Loucy (cell line): ENCODE measurements around the gene CPSF7.

Experiments used
- H2AFZ ChIP-seq: fragments of 200-600 bp; sonication (generic); 2 replicates; pipeline ENCODE4 v1.6.0; 2016; ENCODE audit warnings: antibody characterized with exemption, mild to moderate bottlenecking, low read length, moderate library complexity
- H3F3A ChIP-seq: fragments of 200-600 bp; 2 replicates; pipeline ENCODE4 v1.6.0; 2016; ENCODE audit warnings: antibody characterized with exemption, low read depth, mild to moderate bottlenecking
- H3K27me3 ChIP-seq: fragments of 200-600 bp; sonication (generic); 2 replicates; pipeline ENCODE4 v1.6.1; 2014; ENCODE audit warnings: low read length, mild to moderate bottlenecking; ENCODE audit not compliant: insufficient read depth, poor library complexity, severe bottlenecking
- H3K36me3 ChIP-seq: fragments of 200-600 bp; sonication (generic); 2 replicates; pipeline ENCODE4 v1.6.1; 2016; ENCODE audit warnings: low read length; ENCODE audit not compliant: insufficient read depth
- H3K4me1 ChIP-seq: fragments of 200-600 bp; sonication (generic); 2 replicates; pipeline ENCODE4 v1.5.1; 2014; ENCODE audit warnings: low read length, mild to moderate bottlenecking; ENCODE audit not compliant: insufficient read depth, poor library complexity, severe bottlenecking
- H3K4me2 ChIP-seq: fragments of 200-600 bp; sonication (generic); 2 replicates; pipeline ENCODE4 v1.6.0; 2014; ENCODE audit warnings: antibody characterized with exemption, low read length, low read depth, mild to moderate bottlenecking; ENCODE audit not compliant: poor library complexity, severe bottlenecking
- H3K4me3 ChIP-seq: fragments of 200-600 bp; sonication (generic); 2 replicates; pipeline ENCODE4 v1.5.1; 2014; ENCODE audit warnings: low read length, mild to moderate bottlenecking, mixed read lengths; ENCODE audit not compliant: poor library complexity, severe bottlenecking
- H3K79me2 ChIP-seq: fragments of 200-600 bp; sonication (generic); 2 replicates; pipeline ENCODE4 v1.6.1; 2014; ENCODE audit warnings: low read length; ENCODE audit not compliant: insufficient read depth
- H3K9ac ChIP-seq: fragments of 200-600 bp; sonication (generic); 2 replicates; pipeline ENCODE4 v1.6.0; 2014; ENCODE audit warnings: mild to moderate bottlenecking, low read depth, low read length, moderate library complexity; ENCODE audit not compliant: poor library complexity, severe bottlenecking
- H3K9me2 ChIP-seq: fragments of 200-600 bp; sonication (generic); replicated peaks from 2 replicates; pipeline ENCODE4 v1.6.1; 2016; ENCODE audit warnings: low read depth, low read length, mixed read lengths
- H3K9me3 ChIP-seq: fragments of 200-600 bp; sonication (generic); 2 replicates; pipeline ENCODE4 v1.6.1; 2014; ENCODE audit warnings: mild to moderate bottlenecking, antibody characterized with exemption, low read length, low read depth; ENCODE audit not compliant: insufficient read depth
- H4K20me1 ChIP-seq: fragments of 200-600 bp; sonication (generic); 2 replicates; pipeline ENCODE4 v1.6.0; 2014; ENCODE audit warnings: antibody characterized with exemption, low read length, mild to moderate bottlenecking; ENCODE audit not compliant: insufficient read depth, poor library complexity, severe bottlenecking
- EZH2phosphoT487 ChIP-seq: fragments of 200-600 bp; IDR thresholded peaks from 2 replicates; pipeline ENCODE4 v1.6.1; 2018; ENCODE audit warnings: antibody characterized with exemption, mild to moderate bottlenecking, moderate library complexity, borderline replicate concordance
- TF ChIP-seq, protein P1 (sequence below): fragments of 200-600 bp; sonication (generic); conservative IDR thresholded peaks from 2 replicates; pipeline ENCODE4 v1.5.1; 2014; ENCODE audit warnings: mild to moderate bottlenecking, antibody characterized with exemption, low read length

CPSF7 gene

GRCh38 chr11:61414547-61414946 lies 15.2 kb downstream of the CPSF7 start:
- H2AFZ ChIP-seq = no peak overlapping the region
- H4K20me1 ChIP-seq = peaks cover 17% of the 10 kb centered on the region

GRCh38 chr11:61413496-61413895 lies 16.3 kb downstream of the CPSF7 start:
- TF ChIP-seq EZH2phosphoT487 = no peak
- TF ChIP-seq, protein P1, sequence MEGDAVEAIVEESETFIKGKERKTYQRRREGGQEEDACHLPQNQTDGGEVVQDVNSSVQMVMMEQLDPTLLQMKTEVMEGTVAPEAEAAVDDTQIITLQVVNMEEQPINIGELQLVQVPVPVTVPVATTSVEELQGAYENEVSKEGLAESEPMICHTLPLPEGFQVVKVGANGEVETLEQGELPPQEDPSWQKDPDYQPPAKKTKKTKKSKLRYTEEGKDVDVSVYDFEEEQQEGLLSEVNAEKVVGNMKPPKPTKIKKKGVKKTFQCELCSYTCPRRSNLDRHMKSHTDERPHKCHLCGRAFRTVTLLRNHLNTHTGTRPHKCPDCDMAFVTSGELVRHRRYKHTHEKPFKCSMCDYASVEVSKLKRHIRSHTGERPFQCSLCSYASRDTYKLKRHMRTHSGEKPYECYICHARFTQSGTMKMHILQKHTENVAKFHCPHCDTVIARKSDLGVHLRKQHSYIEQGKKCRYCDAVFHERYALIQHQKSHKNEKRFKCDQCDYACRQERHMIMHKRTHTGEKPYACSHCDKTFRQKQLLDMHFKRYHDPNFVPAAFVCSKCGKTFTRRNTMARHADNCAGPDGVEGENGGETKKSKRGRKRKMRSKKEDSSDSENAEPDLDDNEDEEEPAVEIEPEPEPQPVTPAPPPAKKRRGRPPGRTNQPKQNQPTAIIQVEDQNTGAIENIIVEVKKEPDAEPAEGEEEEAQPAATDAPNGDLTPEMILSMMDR = no peak

More at GRCh38 chr11:61414547-61414946, 15.2 kb downstream of the CPSF7 start:
- no peaks in the 10 kb centered on the region for H3F3A ChIP-seq
- no peak overlapping the region for H3K9ac ChIP-seq
- H3K9me2 ChIP-seq = no peaks in the 10 kb centered on the region
- peaks cover 28% of the 10 kb centered on the region for H3K79me2 ChIP-seq
- no peak overlapping the region for H3K4me3 ChIP-seq
- TF ChIP-seq, protein P1 = no peak
- no peak for TF ChIP-seq EZH2phosphoT487
- H3K4me2 ChIP-seq = no peak overlapping the region
- H3K27me3 ChIP-seq = no peaks in the 10 kb centered on the region
- H3K36me3 ChIP-seq = peaks cover 98% of the 10 kb centered on the region
- no peaks in the 10 kb centered on the region for H3K9me3 ChIP-seq
- no peaks in the 10 kb centered on the region for H3K4me1 ChIP-seq

GRCh38 chr11:61411589-61411988 lies 18.2 kb downstream of the CPSF7 start:
- Histone ChIP-seq H2AFZ (no peak overlapping the region), H3K27me3 (no peaks in the 10 kb centered on the region), H3K9me2 (no peaks in the 10 kb centered on the region), H3K79me2 (peaks cover 5% of the 10 kb centered on the region; the same call in 1 of the 2 replicates), H3K9me3 (no peaks in the 10 kb centered on the region), H3K4me2 (no peak overlapping the region), H3K9ac (no peak overlapping the region), H3K36me3 (peaks cover 95% of the 10 kb centered on the region), H3K4me1 (no peaks in the 10 kb centered on the region), H3K4me3 (no peak overlapping the region), H4K20me1 (peaks cover under 1% of the 10 kb centered on the region), H3F3A (no peaks in the 10 kb centered on the region)
- no peak for TF ChIP-seq EZH2phosphoT487
- TF ChIP-seq, protein P1 = no peak

More at GRCh38 chr11:61413496-61413895, 16.3 kb downstream of the CPSF7 start:
- Histone ChIP-seq H3K9me2 (no peaks in the 10 kb centered on the region), H3K4me2 (no peak overlapping the region), H2AFZ (no peak overlapping the region), H3F3A (no peaks in the 10 kb centered on the region), H3K4me3 (no peak overlapping the region), H3K36me3 (peaks cover 96% of the 10 kb centered on the region), H3K9me3 (no peaks in the 10 kb centered on the region), H3K27me3 (no peaks in the 10 kb centered on the region), H3K9ac (no peak overlapping the region), H3K4me1 (no peaks in the 10 kb centered on the region), H3K79me2 (peaks cover 24% of the 10 kb centered on the region), H4K20me1 (peaks cover 14% of the 10 kb centered on the region)
